ENCODE results near the gene C1orf56.

Gene C1orf56

DNA sequence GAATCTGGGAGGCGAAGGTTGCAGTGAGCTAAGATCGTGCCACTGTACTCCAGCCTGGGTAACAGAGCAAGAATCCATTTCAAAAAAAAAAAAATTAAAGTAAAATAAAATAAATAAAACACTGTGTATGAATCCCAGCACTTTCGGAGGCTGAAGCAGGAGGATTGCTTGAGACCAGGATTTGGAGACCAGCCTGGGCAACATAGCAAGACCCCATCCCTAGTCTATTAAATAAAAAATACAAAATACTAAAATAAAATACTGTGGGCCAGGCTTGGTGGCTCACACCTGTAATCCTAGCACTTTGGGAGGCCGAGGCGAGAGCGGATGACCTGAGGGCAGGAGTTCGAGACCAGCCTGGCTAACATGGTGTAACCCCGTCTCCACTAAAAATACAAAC lies 15.4 kb upstream of the C1orf56 start:
- DNase-seq, result no peak

DNA sequence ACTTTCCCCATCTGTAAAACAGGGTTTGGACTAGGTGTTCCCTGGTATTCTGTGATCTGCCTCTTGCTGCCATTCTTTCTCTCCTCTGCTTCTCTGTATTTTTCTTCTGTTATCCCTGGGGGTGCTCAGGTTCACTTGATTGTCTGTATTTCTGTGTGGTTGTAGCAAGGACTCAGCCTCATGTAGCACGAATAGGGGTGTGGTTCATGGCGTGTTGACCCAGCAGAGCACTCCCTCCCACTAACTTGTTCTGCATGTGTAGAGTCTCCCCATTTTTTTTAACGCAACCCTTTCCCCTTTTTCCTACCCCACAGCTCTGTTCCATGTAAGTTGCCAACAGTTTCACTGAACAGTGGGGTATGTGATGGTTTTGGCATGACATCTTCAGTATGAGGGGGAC lies 12.4 kb upstream of the C1orf56 start:
- DNase-seq, result no peak

- no peak for DNase-seq
These were observed 11.2 kb upstream of the C1orf56 start, which contains the start of gene BNIPL for GRCh38 chr1:151036356-151036755. Gene BNIPL (plus strand): TSS chr1:151036586. CDS start chr1:151036726, 140 bp downstream.

- no peak for DNase-seq
These were observed 10.5 kb upstream of the C1orf56 start for GRCh38 chr1:151037032-151037431.

- DNase-seq, result no peak
These were observed 8.0 kb upstream of the C1orf56 start for GRCh38 chr1:151039521-151039920.

GRCh38 chr1:151043163-151043562 lies 4.4 kb upstream of the C1orf56 start:
- DNase-seq, result no peak

GRCh38 chr1:151047925-151048644 lies 534 bp downstream of the C1orf56 start:
- DNase-seq, result peak; percentile 41

GRCh38 chr1:151048645-151049032 lies 1.1 kb downstream of the C1orf56 start:
- no peak for DNase-seq

DNA sequence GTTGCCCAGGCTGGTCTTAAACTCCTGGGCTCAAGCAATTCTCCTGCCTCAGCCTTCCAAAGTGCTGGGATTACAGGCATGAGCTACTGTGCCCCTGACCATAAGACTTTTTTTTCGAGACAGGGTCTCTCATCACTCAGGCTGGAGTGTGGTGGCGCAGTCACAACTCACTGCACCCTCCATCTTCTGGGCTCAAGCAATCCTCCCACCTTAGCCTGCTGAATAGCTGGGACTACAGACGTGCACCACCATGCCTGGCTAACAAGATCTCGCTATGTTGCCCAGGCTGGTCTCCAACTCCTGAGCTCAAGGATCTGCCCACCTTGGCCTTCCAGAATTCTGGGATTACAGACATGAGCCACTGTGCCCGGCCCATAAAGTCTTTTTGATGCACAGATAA lies 1.9 kb downstream of the C1orf56 start:
- no peak for DNase-seq

DNA sequence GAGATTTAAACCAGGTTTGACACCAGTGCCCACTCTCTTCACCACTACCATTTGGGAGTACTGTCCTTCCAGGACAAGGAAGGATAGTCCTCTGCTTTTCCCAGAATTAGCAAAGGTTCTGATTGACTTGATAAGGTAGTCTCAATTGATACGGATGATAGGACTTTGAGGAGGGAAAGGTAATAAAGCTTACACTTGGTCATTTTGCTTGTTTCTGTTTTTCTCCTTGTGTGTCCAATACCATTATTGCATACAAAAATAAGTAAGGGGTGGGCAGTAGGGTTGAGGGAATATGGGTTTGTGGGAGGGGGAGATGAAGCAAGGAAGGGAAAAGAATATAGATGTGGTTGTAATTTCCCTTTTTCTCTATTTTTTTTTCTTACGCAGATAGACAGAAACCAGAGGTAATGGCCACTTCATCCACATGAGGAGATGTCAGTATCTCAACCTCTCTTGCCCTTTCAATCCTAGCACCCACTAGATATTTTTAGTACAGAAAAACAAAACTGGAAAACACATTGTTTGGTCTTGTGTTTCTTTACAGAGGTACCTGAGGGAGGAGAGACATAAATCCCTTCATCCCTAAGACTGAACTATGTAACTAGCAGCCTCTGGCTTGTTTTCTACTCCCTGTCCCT lies 2.6 kb downstream of the C1orf56 start:
- no peak for DNase-seq

GRCh38 chr1:151051356-151052009 lies 3.9 kb downstream of the C1orf56 start:
- DNase-seq, result no peak

DNA sequence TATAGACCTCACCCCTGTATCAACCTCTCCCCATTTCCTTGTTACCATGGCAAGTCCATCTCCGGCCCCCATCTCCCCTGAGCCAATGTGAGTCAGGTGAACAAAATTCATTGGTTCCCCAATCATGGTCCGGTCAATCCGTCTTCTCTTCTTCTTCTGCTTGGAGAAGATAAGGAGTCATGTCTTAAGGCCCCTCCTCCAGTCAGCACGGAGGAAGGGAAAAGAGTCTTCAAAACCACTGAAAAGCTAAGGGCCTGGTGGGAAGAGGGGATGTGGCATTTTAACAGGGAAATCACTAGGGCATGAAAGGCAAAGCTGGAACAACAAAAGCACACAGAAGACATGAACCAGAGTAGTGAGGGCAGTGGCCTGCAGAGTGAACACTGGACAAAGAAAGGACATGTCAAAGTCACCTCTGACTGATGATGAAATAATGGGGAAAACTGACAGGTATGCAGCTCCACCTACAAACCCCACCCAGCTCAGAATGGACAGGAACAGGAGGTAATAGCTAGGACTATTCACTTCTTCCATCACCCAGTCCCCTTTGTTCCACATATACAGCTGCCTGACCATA lies 7.5 kb downstream of the C1orf56 start:
- DNase-seq, result no peak

- no peak for DNase-seq
These were observed 8.0 kb downstream of the C1orf56 start for GRCh38 chr1:151055581-151055980.

DNA sequence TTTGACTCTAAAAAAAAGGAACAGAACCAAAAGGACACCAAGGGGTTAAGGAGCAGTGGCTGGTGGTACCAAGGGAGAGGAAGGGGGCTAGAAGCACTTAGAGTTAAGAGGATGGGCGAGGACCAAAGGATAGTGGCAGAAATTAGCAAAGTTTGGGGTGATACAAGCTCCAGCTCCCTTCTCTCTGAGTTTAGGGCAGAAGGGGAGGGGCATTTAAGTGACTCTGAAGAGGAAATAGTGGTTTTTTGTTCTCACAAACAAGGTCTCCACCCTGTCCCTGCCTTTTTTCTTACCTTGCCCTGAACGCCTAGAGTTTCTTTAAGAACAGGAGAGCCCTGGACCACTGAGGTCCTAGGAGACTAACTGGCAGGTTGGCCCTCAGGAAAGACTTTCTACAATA lies 8.6 kb downstream of the C1orf56 start:
- no peak for DNase-seq

- peak; percentile 28 for DNase-seq
These were observed 11.1 kb downstream of the C1orf56 start for GRCh38 chr1:151058692-151059091.

DNA sequence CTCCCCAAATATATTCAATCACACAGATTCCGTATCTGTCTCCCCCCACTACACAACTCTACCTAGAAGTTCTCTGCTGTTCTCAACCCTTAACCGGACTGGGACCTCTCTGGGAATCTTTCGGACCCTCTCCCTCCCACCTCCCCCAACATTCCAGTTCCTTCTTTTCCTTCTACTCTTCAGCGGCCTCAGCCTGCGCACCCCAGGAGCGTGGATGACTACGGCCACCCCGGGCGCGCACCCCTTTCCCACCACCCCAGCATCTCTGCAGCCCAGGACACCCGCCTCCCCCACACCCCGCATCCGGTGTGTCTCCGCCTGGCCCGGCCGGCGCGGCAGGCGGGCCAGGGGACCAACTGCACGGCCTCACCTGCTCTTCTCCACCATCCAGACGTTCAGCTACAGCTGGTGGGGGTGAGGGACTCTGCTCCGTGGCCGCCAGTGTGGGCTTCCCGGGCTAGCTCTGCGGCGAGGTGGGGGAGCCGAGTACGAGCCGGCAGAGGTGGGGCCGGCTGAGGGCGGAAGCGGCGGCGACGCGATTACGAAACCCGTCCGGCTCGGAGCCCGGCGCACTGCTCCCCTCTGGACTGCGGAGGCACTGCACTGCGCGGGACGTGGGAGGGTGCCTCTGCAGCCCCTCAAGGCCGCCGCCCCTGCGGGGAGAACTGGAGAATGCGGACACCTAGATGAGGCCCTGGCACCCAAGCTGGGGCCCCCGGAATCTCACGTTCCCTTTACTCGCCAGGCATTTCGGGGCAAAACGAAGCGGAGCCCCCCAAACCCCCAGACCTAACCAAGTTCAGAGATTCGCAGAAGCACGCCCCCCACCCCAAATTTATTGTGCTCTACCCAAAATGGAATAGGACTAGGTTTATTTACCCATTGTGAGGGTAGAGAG lies 11.8 kb downstream of the C1orf56 start, which contains the start of gene CDC42SE1:
Gene CDC42SE1, minus strand, starts transcription at position 514 of the 898 bp plus-strand sequence. CDS start 3,892 bp downstream, outside the sequence.
- DNase-seq, result peak; percentile 47

- peak; percentile 78 for DNase-seq
These were observed 12.6 kb downstream of the C1orf56 start, which contains the start of gene MLLT11 for GRCh38 chr1:151060007-151060656. Gene MLLT11 (plus strand): TSS chr1:151060397. CDS start chr1:151067225, 6,828 bp downstream.

- peak; percentile 31 for DNase-seq
These were observed 13.3 kb downstream of the C1orf56 start for GRCh38 chr1:151060657-151061421.

GRCh38 chr1:151061704-151062103 lies 14.2 kb downstream of the C1orf56 start:
- no peak for DNase-seq

DNA sequence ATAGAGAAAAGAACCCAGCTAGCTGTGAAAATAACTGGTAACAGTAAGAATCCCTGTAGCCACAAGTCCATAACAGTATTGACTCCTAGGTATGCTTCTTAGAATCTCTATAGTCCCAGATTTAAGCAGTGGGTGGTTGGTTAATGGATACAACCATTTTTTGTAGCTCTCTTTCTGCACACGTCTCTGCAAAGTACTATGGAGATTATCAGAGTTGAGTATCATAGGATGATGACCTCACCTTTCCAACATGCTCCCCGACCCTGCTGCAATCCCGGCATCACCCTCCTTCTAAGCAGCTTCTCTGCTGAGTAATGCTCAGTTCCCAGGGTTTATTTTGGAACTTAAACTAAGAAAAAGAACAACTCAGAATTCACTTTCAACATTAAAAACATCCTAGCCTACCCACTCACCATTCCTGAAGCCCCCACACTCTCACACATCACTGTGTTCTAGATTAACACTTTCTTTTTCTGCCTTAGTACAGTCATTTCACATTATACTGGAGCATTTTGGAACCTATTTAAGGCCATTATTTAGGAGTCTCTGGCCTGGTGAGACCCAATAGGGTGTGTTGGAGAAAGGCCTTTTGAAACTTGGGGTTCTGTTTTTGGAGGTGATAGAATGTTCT lies 15.3 kb downstream of the C1orf56 start:
- no peak for DNase-seq
